ENCODE results near the gene CPT1C. TPM values are rescaled to one million over a fixed set of nuclear protein-coding genes. Genes with fewer than 3 reads are reported as not detected.

Gene CPT1C
- total RNA-seq, 4 donors from 2014 or later, result 0.26 to 0.97 (median 0.73) TPM; not detected in 1

DNA sequence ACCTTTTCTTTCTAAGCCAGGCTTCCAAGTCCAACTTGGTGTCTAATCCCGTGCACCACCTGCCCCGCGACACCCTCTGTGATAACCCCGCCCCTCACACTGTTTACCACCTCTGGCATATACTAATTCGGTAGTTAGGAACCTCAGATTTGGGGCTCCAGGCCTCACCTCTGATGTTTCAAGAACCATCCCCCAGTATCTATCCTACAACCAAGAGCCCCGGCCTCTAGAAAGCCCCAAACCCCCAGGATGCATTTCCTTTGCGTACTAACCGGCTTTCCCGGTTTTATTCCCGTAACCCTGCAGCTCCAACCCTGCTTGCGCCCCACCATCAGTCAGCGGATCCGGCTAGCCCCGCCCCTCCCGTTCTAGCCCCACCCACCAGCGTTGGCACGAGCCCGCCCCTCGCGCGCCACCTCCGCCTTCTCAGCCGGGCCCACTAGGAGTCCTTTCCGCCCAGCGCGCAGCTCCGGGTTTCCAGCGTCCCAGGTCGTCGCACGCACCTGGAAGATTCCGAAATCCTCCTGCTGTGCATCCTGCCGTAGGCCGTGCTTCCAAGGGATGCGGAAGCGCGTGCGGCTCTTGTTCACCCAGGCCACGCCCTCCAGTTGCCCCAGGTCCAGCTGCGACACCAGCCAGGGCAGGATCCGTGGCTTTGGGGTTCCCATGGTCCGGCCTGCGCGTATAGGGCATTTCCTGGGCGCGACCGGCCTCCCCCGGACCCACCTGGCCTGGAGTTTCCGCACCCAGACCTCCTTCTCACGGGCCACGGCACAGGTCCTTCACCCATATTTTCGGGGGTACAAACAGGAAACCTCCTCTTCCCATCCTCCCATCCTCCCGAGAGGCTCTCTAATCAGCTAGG is 26.5 kb upstream of the CPT1C start:
- DNase-seq (peak; percentile 75 to 83), ATAC-seq (peak; percentile 61 to 66)
- Histone ChIP-seq H3K4me1 (peaks cover 16 to 23% of the 10 kb centered on the region in 2 donors), H3K27ac (peak overlapping the region; percentile 81 to 88 (median 87)), H3K27me3 (no peaks in the 10 kb centered on the region), H3K36me3 (peaks cover 0 to 29% of the 10 kb centered on the region in 2 donors), H3K9me3 (no peaks in the 10 kb centered on the region), H3K4me3 (peak overlapping the region; percentile 70 to 81 (median 72))
- peak; percentile 44 to 52 for TF ChIP-seq POLR2A (IDR thresholded peaks at IDR 0.05)
- TF ChIP-seq, protein P1, sequence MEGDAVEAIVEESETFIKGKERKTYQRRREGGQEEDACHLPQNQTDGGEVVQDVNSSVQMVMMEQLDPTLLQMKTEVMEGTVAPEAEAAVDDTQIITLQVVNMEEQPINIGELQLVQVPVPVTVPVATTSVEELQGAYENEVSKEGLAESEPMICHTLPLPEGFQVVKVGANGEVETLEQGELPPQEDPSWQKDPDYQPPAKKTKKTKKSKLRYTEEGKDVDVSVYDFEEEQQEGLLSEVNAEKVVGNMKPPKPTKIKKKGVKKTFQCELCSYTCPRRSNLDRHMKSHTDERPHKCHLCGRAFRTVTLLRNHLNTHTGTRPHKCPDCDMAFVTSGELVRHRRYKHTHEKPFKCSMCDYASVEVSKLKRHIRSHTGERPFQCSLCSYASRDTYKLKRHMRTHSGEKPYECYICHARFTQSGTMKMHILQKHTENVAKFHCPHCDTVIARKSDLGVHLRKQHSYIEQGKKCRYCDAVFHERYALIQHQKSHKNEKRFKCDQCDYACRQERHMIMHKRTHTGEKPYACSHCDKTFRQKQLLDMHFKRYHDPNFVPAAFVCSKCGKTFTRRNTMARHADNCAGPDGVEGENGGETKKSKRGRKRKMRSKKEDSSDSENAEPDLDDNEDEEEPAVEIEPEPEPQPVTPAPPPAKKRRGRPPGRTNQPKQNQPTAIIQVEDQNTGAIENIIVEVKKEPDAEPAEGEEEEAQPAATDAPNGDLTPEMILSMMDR (IDR thresholded peaks at IDR 0.05 in 4 of 5, conservative IDR thresholded peaks at IDR 0.05 in 1 of 5), result peak in 4 of 5 experiments; percentile 15 to 58 (median 36)
- intact Hi-C loops (cut with DNase I; ENCODE audit: low total_unique reads), result loop anchor here (1.0 kb wide), 1 partner anchor 22 kb away; the partner anchor contains the start of gene SCAF1
- in situ Hi-C loops (cut with MboI; ENCODE audit: low sequenced_read_pairs in 4 of 4), result loop anchor here in 1 of 4 donors (10.0 kb wide), 1 partner anchor 90 kb away; no protein-coding TSS in a partner anchor

GRCh38 chr19:49665036-49665350 is 25.9 kb upstream of the CPT1C start:
- DNase-seq (no peak), ATAC-seq (no peak)
- peak overlapping the region; percentile 81 to 88 (median 87) for H3K27ac ChIP-seq
- in situ Hi-C loops (cut with MboI; ENCODE audit: low sequenced_read_pairs in 4 of 4), result loop anchor here in 1 of 4 donors (10.0 kb wide), 1 partner anchor 90 kb away; no protein-coding TSS in a partner anchor
- H3K36me3 ChIP-seq, result peaks cover 0 to 24% of the 10 kb centered on the region in 2 donors
- H3K27me3 ChIP-seq, result no peaks in the 10 kb centered on the region
- TF ChIP-seq, protein P1 (IDR thresholded peaks at IDR 0.05 in 4 of 5, conservative IDR thresholded peaks at IDR 0.05 in 1 of 5), result no peak
- no peak for TF ChIP-seq POLR2A (IDR thresholded peaks at IDR 0.05)
- H3K4me1 ChIP-seq, result peaks cover 16 to 23% of the 10 kb centered on the region in 2 donors
- H3K4me3 ChIP-seq, result peak overlapping the region; percentile 70 to 81 (median 72)
- intact Hi-C loops (cut with DNase I; ENCODE audit: low total_unique reads), result no loop called here
- no peaks in the 10 kb centered on the region for H3K9me3 ChIP-seq

DNA sequence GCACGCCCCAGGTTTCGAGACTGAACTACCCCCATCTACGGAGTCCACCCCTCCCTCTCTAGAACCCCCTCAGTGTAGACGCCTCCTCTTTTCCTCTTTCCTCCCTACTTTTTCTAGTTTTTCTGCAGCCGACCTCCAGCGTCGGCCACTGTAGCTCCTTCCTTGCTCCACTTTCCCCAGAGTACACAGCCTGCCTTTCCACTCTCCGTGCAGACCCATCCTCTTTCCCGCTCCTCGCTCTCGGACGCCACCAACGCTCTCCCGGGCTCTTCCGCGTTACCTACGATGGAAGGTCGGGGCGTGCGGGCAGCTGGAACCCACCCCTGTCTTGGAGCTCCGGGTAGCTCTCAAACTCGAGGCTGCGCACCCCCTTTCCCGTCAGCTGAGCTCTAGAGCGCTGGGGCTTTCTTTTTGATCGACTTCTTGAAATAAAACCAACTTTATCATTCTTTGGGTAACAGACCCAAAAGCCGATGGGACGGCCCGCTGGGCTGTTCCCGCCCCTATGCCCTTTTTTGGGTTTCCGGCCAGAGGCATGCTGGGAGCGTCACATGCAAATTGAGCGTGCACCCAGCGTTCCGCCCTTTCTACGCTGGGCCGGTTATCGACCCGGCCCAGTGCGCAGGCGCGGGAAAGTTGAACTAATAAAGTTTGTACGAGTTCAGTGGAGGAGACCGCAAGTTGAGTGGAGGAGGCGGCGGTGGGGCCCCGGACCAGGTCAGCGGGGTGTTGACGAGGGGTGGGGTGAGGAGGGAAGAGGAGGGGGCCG is 25.4 kb upstream of the CPT1C start, which contains the start of the genes BCL2L12 and IRF3:
BCL2L12 (plus strand) TSS at position 583 of the 769 bp plus-strand sequence. CDS start 760 bp downstream, outside the sequence.
IRF3 (minus strand) TSS at position 507 of the 769 bp plus-strand sequence. CDS start 1,019 bp downstream, outside the sequence.
- H3K4me3 ChIP-seq, result peak within 1 kb of the TSS; percentile 70 to 81 (median 72)
- peak; percentile 72 to 77 for TF ChIP-seq POLR2A (IDR thresholded peaks at IDR 0.05)
- TF ChIP-seq, protein P1 (IDR thresholded peaks at IDR 0.05 in 4 of 5, conservative IDR thresholded peaks at IDR 0.05 in 1 of 5), result no peak
- in situ Hi-C loops (cut with MboI; ENCODE audit: low sequenced_read_pairs in 4 of 4) (loop anchor here in 1 of 4 donors (10.0 kb wide), 1 partner anchor 91 kb away; no protein-coding TSS in a partner anchor), intact Hi-C loops (cut with DNase I; ENCODE audit: low total_unique reads) (no loop called here)
- H3K9me3 ChIP-seq, result no peaks in the 10 kb centered on the region
- ATAC-seq (peak; percentile 95 to 96), DNase-seq (peak; percentile 94 to 96)
- H3K4me1 ChIP-seq, result peaks cover 16 to 23% of the 10 kb centered on the region in 2 donors
- peak within 1 kb of the TSS; percentile 81 to 88 (median 87) for H3K27ac ChIP-seq
- no peaks in the 10 kb centered on the region for H3K27me3 ChIP-seq
- H3K36me3 ChIP-seq, result peaks cover 0 to 19% of the 10 kb centered on the region in 2 donors

GRCh38 chr19:49666120-49666444 is 24.8 kb upstream of the CPT1C start:
- Histone ChIP-seq H3K4me1 (peaks cover 16 to 23% of the 10 kb centered on the region in 2 donors), H3K27me3 (no peaks in the 10 kb centered on the region), H3K36me3 (peaks cover 0 to 14% of the 10 kb centered on the region in 2 donors), H3K9me3 (no peaks in the 10 kb centered on the region), H3K4me3 (peak overlapping the region; percentile 70 to 81 (median 72)), H3K27ac (peak overlapping the region; percentile 81 to 88 (median 87))
- intact Hi-C loops (cut with DNase I; ENCODE audit: low total_unique reads) (no loop called here), in situ Hi-C loops (cut with MboI; ENCODE audit: low sequenced_read_pairs in 4 of 4) (loop anchor here in 1 of 4 donors (10.0 kb wide), 1 partner anchor 91 kb away; no protein-coding TSS in a partner anchor)
- ATAC-seq (peak in 1 of 2 donors; percentile 1), DNase-seq (no peak)
- no peak for TF ChIP-seq POLR2A (IDR thresholded peaks at IDR 0.05)
- TF ChIP-seq, protein P1 (IDR thresholded peaks at IDR 0.05 in 4 of 5, conservative IDR thresholded peaks at IDR 0.05 in 1 of 5), result no peak
